ENCODE measurements around the gene S100PBP. TPM values are rescaled to one million over a fixed set of nuclear protein-coding genes. Genes with fewer than 3 reads are reported as not detected.

The S100PBP gene
- polyA plus RNA-seq, 4 donors: 25.7 to 45.9 (median 36.5) TPM

DNA sequence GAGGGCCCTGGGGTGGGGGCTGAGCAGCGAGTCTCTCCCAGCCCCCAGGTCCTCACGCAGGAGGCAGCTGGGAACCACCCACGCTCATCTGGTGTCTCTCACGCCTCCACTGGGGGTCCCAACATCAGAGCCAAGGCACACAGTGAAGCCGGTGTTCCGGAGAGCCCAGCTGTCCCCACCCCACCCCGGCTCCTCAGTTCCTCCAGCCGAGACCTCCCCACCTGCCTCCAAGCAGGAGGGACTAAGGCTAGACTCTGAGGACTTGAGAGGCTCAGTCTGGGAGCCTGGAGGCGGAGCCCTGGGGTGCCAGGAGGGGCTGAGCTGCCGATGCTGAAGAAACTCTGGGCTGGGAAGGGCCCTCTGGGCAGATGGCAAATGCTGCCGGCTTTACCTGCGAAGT lies 67.3 kb downstream of the S100PBP start:
- no peak for DNase-seq (ENCODE audit: low read depth in 4 of 4, low spot score in 2 of 4)

DNA sequence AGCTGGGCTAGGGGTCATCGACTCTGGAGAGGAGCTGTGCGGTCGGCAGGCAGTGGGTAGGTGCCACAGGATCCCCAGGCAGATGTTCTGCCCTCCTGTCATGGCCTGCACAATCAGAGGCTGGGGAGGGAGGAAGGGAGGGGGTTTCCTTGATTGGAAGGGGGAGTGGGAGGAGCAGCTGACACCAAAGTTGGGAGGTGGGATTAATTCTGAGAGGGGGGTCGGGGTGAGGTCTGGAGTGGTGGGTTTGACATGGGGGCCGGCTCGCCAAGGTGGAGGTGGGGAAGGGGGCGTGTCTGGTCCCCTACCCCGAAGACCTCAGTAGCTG lies 68.2 kb downstream of the S100PBP start:
- DNase-seq (ENCODE audit: low read depth in 4 of 4, low spot score in 2 of 4): no peak

DNA sequence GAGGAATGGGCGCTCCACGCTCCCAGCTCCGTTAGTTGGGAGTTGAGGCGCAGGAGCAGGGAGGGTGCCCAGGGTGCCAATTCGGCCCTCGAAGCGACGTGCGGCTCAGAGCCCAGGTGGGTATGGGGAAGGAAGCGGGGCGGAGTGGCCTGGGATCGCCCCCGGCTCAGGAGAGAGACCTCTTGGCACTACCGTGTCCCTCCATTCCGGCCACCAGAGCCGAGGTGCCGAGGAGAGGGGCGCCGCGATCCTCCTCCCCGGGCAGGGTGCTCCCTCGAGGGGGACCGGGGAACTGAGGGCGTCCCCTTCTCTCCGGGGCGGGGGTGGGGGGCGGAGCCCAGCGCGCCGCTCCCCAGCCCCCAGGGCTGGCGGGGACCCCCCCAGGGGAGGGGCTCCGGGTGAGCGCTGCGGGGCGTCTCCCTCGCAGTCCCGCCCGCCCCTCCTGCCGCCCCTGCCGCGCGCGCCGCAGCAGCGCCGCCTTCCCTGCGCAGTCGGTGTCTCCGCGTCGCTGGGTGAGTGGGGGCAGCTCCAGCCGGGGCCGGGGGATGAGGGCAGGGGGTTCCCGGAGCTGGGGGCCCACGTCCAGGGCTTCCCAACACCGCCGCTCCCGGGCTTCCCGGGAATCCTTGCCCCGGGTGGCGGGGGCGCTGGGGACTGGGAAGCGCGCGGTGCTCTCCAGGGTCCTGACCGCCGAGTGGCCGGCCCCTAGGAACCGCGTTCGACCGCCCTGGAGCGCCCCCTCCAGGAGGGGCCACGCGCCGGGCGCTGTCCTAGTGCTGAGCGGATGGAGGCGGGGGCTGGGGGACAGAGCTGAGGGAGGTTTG lies 68.8 kb downstream of the S100PBP start, which contains the start of gene HPCA:
HPCA (plus strand) TSS at position 488 of the 824 bp plus-strand sequence. CDS start 2,408 bp downstream, outside the sequence.
- DNase-seq (ENCODE audit: low read depth in 4 of 4, low spot score in 2 of 4): peak in 1 of 4 donors; percentile 64

DNA sequence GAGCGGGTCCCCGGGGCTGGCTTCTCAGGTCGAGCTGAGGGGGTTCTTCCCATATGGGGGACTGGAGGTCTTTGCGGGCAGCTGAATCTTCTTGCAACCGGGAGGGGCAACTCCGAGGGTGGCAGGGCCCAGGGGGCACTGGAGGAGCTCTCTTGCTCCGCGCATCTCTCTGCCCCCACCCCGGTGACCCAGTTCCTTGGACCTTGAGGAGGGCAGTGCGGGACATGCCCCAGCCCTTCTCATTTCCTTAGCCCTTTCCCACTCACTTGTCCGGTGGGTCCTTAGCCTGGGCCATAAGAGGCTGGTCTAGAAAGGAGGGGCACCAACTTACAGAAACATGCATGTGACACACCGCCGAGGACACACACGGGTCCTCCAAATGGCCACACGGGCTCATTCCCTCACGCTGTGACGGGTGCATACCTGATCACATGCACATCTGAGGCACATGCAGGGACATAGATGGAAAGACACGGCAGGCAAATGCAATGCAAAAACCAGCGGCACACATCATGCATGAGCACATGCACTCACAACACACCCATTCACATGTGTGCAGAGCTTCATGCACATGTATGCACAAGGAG lies 69.5 kb downstream of the S100PBP start:
- DNase-seq (ENCODE audit: low read depth in 4 of 4, low spot score in 2 of 4): no peak

DNA sequence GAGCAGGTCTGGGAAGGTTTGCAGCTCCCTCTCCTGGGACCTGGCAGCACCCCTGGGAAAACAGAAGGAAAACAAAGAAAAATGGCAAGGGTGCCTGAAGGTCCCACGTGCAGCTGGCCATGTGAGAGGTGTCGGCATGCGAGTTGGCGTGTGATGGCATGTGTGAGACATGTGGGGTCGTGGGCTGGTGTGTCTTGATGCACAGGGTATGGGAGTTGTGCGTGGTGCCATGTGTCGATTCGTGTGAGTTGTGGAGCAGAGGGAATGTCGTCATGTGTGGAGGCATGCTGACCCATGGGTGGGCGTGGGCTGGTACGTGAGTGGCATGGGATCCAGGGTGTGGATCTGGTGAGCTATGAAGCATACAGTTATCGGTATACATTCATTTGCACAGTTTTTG lies 70.2 kb downstream of the S100PBP start:
- no peak for DNase-seq (ENCODE audit: low read depth in 4 of 4, low spot score in 2 of 4)

DNA sequence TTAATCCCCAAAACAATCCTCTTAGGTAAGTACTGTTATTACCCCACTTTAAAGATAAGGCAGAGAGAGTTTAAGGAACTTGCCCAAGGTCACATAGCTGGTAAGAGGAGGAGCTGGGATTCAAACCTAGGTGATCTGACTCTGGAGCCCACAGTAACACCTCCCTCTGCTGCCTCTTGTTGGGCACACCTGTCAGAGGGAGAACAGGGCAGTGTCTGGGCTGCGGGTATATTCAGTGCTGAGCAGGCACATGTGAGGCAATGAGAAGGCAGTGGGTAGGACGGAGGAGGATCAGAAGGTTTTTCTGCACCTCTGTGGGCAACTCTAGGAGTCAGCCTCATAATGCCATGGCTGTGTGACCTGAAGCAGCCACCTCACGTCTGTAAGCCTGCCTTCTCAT lies 70.7 kb downstream of the S100PBP start:
- no peak for DNase-seq (ENCODE audit: low read depth in 4 of 4, low spot score in 2 of 4)

DNA sequence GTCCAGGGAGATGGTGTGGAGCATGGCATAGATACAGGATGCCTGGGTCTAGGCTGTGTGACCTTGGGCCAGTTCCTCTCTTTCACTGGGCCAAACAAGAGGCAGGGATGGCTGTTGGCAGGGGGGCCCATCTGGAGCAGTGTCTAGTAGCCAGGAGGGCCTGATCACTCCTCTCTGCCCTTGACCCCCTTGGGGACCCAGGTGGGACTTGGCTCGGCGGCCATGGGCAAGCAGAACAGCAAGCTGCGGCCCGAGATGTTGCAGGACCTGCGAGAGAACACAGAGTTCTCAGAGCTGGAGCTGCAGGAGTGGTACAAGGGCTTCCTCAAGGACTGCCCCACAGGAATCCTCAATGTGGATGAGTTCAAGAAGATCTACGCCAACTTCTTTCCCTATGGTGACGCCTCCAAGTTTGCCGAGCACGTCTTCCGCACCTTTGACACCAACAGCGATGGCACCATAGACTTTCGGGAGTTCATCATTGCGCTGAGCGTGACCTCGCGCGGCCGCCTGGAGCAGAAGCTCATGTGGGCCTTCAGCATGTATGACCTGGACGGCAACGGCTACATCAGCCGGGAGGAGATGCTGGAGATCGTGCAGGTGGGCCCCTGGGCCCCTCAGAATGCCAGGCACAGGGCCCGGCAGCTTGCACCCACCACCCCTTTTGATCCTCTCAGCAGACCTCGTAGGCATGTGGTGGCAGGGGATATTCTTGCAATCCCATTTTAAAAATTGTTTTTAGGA lies 71.4 kb downstream of the S100PBP start:
- DNase-seq (ENCODE audit: low read depth in 4 of 4, low spot score in 2 of 4): no peak

DNA sequence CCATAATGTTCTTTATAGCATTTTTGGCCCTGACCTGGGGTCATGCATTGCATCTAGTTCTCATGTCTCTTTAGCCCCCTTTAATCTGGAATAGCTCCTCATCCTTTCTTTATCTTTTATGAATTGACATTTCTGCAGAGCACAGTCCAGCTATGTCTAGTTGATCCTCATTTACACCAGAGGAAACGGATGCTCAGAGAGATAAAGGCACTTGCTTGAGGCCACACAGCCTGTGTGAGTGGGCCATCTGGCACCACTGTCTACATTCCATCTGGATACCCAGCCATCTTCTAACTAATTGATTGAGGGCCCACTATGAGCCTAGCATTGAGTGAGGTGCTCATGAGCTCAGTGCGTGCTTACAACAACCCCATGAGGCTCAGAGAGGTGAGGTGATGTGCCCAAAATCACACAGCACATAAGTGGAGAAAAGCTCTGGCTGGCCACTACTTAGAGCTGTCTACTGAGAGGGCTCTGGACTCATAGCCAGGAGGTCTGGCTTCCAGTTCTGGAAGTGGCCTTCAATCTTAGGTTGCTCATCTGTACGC lies 72.4 kb downstream of the S100PBP start:
- DNase-seq (ENCODE audit: low read depth in 4 of 4, low spot score in 2 of 4): no peak

DNA sequence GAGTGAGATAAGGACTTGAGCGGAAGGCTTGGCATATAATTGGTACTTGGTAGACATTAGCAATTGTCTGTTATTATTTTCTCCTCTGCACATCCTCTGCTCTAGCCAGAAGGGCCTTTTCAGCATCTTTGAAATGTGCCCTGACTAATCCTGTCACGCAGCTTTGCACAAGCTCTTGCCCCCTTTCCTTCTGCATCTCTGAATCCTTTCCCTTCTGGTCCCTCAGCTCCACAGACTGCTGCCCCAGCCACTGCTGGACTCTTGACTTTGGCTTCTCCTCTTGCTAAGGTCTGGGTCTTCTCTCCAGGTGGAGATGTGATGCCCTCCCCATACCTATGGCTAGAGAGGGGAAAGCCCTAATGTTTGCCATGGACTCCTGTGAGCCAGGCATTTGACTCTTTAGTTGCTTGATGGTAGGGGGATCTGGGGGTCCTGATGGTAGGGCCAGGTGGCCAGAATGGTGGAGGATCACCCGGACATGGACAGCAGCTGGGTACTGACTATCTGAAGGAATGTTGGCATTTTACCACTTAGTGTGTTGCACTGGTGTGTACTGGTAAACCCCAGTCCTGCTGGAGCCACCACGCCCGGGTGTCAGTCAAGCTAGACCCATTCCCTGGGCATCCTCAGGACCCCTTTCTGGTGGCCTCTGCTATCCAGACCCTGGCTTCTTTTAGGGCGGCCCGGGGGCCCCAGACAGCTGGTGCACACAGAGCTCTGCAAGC lies 73.2 kb downstream of the S100PBP start:
- no peak for DNase-seq (ENCODE audit: low read depth in 4 of 4, low spot score in 2 of 4)

DNA sequence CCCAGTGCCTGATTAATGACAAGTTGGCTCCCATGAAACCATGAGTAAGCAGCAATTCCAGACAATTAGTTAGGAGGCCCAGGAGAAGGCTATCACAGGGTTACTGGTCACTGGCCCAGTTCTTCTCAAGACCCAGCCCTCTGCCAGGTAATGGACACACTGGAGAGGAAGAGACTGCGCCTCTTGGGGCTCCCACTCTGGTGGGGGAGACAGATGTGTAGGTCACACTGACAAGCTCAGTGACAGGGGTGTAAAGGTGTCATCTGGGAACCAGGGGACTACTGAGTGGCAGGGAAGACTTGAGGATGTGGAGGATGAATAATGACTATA lies 73.8 kb downstream of the S100PBP start:
- DNase-seq (ENCODE audit: low read depth in 4 of 4, low spot score in 2 of 4): no peak

DNA sequence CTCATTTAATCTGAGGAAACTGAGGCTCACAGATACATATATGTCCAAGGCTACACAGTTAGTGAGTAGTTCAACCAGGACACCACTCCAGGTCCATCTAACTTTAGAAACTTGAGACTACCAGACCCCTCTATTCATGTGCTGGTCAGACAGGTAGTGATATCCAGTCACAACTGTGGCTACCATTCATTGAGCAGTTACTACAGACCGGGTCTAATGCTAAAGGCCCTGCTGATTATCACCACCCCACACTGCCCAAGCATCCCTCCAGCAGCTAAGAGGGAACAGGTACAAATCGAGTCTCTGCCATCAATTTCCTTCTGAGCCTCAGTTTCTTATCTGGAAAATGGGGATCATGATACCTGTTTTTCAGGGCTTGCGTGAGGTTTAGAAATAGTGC lies 74.2 kb downstream of the S100PBP start:
- no peak for DNase-seq (ENCODE audit: low read depth in 4 of 4, low spot score in 2 of 4)

DNA sequence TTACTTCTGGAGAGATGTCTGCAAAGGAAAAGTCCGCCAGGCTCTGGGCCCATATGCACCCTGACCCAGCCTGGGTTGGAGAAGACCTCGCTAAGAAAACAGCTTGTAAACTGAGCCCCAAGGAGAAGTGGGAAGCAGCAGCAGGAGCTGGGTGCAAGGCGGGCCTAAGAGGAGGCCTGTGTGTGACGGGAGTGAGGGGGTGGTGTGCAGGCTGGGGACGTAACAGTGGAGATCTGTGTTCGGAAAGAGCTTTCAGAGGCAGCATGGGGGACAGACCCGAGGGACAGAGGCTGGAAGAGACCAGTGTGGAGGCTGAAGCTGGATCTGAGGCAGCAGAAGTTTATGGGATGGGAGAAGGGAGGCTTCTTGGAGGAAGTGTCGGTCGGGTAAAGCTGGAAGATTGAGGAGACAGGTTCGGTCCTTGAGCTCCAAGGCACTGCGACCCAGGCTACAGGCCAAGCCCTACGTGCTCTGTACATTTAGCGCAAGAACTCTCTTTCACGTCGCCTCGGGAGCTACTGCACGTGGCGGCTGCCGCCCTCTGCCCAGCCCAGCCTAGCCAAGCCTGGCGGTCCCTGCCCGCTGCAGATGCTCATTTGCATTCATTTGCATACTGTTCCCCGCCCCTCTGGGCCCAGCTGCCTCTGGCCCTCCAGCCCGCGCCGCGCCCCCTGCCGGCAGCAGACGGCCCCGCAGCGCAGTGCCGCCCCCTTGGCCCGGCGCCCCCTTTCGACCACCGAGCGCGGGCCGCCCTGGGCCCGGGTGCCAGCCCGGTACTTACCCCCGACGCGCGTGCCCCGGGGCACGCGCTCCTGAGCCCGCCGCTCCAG lies 75.1 kb downstream of the S100PBP start:
- DNase-seq (ENCODE audit: low read depth in 4 of 4, low spot score in 2 of 4): no peak

DNA sequence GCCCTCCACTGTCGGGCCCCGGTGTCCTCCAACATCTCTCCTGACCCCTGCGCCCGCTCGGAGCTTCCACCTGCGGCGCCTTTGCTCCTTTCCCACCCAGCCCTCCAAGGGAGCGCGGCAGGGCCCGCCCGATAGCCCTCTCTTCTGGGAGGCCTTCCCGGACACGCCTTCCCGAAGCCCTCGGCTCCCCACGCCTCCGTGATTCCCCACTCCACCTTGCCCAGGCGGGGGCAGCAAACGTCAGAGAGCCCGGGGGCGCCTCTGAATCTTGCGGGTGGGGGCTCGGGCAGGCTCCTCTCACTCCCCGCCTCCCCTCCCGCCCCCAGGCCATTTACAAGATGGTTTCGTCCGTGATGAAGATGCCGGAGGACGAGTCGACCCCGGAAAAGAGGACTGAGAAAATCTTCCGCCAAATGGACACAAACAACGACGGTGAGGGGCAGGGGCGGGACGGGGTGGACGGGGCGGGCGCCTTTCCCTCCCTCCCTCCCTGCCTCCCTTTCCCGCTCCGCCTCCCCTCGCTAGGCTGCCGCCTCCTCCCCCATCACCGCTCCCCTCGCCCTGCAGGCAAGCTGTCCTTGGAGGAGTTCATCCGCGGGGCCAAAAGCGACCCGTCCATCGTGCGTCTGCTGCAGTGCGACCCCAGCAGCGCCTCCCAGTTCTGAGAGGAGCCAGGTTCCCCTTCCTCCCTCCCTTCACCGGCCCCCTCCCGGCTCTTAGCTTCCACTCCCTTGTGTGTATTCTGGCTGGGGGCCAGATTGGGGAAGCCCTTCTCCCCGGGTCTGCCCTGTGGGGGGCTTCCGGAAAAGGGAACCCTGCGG lies 76.0 kb downstream of the S100PBP start:
- no peak for DNase-seq (ENCODE audit: low read depth in 4 of 4, low spot score in 2 of 4)

DNA sequence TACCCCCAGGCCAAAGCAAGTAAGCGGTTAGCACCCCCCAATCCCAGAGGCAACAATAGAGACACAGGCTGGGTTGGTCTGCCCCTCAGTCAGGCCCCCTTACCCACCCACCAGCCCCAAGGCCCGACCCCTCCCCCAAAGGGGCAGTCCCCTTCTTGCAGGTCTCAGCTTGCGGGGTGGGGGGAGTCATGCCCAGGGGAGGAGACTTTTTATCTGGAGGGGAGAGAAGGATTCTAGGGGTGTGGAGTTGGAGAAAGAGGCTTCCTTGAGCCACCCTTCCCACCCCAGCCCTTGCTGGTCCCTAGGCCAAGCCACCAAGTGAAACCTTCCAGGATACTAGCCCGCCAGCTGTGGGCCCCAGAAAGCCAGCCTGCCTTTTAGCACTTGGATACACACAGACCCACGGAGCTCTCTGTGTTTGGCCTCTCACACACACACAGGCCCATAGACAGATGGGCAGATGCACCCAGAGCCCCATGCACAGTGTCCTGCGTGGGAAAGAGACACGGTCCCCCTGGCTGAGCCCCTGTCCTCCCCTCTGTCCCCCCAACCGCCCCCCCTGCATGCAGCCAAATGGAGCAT lies 76.7 kb downstream of the S100PBP start:
- DNase-seq (ENCODE audit: low read depth in 4 of 4, low spot score in 2 of 4): no peak

DNA sequence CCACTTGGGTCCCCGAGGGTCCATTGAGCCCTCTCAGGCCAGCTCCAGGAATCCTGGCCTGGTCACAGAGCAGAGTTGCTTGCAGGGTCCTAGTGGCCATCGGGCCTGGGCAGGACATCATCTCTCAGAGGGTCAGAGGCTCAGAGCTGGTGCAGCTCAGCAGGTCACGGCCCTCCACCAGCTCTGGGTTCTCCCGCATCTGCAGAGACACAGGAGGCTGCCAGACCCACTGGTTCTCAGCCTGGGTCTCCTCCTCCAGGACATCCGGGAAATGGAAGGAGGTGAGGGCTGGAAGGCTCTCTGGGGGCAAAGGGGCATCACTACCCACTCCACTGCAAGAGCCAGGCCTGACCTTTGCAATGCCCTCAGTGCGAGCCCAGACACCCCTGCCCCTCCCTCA lies 77.2 kb downstream of the S100PBP start:
- no peak for DNase-seq (ENCODE audit: low read depth in 4 of 4, low spot score in 2 of 4)

DNA sequence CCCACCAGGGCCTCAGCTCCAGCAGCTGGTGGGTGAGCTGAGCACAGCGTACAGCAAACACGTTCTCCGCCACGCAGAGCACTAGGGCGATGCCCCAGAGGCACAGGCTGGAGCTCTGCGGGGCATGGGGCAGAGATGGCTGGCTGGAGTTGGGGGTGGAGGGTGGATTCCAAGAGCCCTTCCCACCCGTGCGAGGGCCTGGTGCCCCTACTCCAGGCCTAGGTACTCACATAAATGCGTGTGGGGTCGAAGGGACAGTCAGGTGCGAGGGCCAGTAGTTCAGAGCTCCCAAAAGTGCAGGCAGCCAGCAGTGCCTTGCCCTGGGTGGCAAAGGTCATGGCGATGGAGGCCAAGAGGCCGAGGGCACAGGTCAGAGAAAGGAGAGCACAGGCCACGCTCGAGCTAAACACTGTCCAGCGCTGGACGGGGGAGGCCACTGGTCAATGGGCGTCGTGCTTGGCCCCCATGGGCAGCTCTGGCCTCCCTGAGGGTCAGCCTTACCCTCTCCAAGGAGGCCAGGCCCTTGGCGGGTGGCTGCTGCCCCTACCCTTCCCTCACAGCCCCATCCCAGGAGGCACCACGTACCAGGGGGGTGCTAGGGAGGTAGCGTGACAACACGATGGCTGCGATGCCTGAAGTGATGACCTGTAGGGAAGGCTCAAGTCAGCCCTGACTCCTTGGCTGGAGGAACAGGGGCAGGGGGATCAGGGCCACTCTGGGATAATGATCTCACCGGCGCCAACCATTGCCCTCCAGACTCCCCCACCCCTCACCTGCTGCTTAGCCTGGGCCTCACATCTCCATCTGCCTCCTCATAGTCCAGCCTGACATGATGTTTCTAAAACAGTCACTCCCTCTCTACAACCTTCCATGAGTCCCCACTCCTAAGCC lies 78.1 kb downstream of the S100PBP start:
- no peak for DNase-seq (ENCODE audit: low read depth in 4 of 4, low spot score in 2 of 4)

DNA sequence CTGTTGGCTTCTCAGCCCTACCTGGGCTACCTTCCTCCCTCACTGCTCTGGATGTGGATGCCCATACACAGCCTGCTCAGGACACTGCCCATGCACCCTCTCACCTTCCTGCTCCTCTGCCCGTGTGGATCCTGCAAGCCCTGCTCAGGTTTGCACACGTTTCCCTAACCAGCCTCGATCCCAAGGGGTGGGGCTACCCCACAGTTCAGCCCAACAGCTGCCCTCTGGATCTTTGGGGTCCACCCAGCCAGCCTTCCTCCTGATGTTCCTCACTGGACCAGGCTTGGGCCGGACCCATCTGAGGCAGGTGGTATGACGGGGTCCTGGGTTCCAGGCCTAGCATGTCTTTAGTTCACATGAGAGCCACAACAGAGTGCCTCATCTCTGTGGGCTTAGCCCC lies 79.0 kb downstream of the S100PBP start:
- DNase-seq (ENCODE audit: low read depth in 4 of 4, low spot score in 2 of 4): no peak
